GM19238 (cell line): Measurements from ENCODE around the gene GPC3.
"Not testable (repeated sequence)": the region's sequence is repeated elsewhere in the genome, so short reads cannot be mapped to it uniquely, and the experiment has no call there.

ENCODE experiments used
- DNase-seq: peaks from one replicate; pipeline ENCODE4 v3.0.0; 2011; ENCODE audit warnings: low spot score; ENCODE audit not compliant: insufficient read length

GPC3 gene

DNA sequence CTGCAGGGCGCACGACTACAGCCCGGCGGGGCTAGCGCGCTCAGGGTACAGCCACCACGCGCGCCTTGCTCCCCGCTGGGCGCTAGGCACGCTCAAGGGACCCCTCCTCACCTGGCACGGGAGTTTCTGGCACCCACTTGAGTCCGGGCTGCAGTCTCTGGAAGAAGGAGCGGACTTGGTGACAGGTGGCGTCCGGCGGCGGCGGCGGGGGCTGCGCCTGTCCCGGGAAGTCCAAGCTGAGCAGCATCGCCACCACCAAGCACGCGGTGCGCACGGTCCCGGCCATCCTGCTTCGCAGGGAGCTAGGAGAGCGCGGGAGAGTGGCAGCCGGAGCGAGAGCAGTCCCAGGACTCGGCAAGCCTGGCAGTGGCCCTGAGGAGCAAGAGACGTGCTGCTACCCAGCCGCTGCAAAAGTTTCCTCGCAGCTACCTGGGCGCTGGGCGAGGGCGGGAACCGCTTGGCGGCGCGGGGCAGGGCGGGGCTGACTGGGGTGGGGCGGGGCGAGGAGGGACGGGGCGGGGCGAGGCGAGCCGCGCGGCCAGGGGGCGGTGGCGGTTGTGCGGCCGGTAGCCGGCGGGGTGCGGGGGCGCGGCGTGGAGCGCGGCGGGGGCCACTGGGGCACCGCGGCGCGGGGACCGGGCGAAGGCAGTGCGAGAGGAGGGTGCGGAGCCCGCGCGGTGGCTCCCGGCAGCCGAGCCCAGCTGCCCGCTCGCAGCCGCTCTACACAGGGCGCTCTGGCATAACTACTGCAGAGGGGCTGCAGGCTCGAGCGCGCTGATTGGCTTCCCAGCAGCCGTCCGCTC is at the start of gene GPC3:
GPC3 (minus strand) TSS at position 431 of the 803 bp plus-strand sequence.
- no peak for DNase-seq

DNA sequence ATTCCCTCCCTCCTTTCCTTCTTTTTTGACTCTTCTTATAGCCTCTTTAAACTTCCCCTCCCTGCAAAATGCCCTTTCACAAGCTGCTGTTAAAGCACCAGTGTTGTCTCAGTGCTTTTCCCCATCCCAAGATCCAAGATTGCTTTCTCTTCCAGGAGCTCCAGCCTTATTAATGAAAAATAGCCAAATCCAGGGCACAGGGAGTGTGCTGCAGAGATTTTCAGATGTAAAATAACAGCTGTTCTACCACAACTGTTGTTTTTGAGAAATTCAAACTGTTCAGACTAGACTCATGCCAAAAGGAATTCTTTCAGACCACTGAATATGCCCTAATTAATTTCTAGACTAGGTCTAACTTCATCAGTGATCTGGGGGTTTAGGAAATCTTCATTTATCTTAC is 47.0 kb upstream of the GPC3 start:
- DNase-seq, result no peak

DNA sequence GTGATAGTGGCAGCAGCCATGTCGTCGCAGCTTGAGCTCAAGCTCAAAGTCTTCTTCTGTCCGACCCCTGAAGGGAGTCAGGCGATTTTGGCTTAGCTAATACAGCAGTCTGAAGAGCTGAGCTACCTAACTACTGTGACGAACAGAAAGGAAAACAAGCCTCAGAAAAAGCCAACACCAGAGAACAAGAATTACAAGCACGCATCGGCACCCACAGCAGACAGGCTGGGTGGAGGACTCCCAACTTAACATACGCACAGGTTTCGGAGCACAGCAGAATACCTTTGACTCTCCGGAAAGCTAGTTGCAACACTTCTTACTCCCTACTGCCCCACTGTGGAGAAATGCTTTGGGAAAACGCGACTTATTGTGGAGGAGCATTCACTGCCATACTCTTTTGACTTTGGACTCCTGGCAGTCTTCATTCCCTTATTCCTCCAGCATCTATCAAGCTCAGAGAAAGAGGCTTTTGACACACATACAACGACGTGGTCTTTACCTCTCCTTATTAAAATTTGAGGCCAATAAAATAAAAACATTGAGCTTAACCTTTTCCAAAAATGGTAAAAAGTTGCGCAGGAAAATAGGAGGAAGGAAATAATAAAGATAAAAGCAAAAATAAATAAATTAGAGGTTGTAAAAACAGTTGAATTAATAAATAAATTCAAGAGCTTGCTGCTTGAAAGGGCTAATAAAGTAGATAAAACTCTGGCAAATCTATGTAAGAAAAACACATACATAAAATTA is 41.3 kb upstream of the GPC3 start:
- DNase-seq, result no peak

DNA sequence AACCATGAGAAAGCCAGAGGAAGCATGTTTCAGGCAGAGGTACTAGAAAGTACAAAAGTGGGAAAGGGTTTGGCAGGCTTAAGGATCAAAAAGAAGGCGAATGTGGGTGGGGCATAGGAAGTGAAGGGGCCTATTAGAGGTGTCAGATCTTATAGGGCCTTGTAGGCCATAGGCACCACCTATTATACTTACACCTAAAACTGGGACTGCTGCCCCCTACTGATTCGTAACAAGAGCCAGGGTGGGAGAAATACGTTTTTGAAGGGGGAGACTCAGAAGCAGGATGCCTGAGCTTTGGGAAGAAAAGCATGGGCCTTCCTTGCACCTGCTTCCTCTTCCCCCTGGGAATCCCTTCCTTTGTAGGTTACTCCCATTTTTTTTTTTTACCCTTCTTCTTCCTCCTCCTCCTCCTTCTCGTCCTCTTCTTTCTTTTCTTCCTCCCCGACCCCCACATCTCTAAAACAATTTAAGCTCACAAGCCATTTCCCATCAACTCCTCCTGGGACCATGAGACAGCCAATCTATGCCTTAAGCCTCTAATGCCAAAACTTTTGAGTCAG is 40.7 kb upstream of the GPC3 start:
- no peak for DNase-seq

DNA sequence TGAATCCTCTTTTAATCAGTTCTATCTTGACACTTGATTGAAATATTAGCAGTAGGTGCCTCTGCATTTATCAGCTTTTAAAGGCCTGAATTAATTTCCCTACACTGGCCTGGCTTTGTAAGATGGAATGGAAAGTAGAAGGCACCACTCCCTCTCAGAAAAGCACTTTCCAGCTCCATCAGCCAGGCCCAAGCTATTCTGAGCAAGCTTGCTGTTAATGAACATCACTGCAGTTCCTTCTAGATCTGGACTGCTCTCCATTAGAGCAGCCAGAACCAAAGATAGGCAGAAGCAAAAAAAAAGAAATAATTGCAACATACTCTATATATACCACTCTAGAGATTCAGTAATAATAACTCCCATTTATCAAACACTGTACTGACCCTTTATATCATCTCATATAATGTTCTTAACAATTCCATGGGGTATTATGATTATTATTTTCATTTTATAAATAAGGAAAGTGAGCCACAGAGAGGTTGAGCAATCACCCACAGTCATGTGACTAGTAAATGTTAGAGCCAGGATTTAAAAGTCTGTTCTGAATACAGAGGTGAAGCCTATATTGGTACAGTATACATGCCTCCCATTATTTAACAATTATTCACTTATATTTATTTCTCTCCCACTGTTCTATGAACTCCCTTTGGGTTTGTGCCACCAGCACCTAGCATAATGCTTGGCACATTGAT is 39.4 kb upstream of the GPC3 start:
- no peak for DNase-seq

DNA sequence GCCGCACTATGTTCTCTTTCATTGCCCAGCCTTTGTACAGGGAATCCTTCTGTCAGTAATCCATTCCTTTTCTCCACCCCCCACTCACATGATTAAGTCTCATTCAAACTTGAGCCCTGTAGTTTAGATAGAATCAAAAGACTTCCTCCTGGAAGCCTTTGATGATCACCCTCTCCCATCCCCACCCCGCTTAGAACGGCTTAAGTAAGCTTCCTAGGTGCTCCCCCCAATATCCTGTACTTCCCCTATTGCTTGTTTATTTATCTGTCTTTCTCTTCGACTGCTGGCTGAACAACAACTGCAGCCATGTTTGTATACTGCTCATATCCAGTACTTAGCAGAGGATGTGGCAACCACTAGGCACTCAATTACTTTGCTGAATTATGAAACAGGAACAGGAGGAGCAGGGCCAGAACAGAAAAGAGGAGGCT is 38.5 kb upstream of the GPC3 start:
- DNase-seq, result no peak

GRCh38 chrX:134020910-134021309 is 35.5 kb upstream of the GPC3 start:
- DNase-seq, result no peak

DNA sequence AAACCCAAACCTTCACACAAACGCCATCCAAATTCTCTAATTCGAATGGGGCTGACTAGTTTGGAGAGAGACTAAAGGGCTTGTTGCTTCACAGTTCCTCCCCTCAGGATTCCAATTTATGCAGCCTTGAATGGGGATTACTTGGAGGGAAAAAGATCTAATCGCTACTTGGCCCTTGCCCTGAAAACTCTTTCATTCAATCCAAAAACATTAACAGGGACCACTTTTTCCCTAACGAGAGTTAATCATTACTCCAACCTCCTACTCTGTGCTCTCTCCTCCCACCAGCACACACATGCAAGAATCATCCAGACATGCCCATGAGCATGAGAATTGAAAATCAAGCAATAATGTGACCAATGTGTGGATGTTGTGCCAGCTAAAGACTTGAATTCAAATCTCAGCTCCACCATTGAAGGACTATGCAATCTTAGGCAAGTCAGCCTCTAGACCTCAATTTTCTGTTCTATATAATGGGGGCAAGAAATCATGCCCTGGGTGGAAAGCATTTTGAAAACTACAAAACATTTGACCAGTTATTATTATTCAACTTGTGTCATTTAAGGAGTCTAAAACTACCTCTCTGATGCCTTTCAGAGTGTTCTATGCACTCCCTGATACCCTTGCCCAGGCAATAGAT is 34.3 kb upstream of the GPC3 start:
- DNase-seq, result no peak

DNA sequence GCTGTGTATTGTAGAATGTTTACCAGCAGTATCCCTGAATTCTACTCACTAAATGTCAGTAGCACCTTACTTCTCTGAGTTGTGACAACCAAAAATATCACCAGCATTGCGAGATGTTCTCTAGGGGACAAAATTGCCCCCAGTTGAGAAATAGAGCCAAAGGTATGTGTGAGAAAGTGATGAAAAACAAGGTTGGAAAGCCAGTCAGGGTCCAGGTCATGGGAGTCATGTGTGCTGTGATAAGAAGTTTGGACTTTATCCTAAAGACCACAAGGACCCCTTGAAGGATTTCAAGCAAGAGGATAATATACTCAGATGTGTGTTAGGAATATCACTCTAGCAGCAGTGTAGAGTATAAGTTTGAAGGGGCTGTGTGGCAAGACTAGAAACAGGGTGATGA is 30.9 kb upstream of the GPC3 start:
- DNase-seq, result not testable (repeated sequence)

GRCh38 chrX:134015510-134015909 is 30.1 kb upstream of the GPC3 start:
- DNase-seq, result not testable (repeated sequence)

- no peak for DNase-seq
Observed at GRCh38 chrX:134013524-134013923, 28.1 kb upstream of the GPC3 start.

- DNase-seq, result no peak
Observed at GRCh38 chrX:134013092-134013497, 27.7 kb upstream of the GPC3 start.

DNA sequence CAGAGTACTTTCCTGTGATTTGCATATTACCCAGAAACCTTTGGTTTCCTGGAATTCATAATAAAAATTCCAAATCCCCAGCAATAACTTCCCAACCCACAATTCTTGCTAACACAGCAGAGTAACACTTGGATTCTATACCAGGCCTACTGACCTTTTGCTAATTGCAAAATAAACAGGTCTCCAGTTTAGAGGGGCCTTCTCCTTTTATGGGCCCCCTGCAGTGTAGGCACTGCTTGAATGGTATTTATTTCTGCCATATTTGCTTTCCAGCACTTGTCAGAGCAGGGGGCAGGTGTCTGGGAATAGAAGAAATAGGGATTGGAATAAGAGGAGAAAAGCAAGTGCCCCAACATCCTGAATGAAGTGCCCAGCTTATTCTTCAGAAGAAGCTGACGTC is 25.3 kb upstream of the GPC3 start:
- DNase-seq, result no peak

GRCh38 chrX:134007716-134008115 is 22.3 kb upstream of the GPC3 start:
- DNase-seq, result no peak

DNA sequence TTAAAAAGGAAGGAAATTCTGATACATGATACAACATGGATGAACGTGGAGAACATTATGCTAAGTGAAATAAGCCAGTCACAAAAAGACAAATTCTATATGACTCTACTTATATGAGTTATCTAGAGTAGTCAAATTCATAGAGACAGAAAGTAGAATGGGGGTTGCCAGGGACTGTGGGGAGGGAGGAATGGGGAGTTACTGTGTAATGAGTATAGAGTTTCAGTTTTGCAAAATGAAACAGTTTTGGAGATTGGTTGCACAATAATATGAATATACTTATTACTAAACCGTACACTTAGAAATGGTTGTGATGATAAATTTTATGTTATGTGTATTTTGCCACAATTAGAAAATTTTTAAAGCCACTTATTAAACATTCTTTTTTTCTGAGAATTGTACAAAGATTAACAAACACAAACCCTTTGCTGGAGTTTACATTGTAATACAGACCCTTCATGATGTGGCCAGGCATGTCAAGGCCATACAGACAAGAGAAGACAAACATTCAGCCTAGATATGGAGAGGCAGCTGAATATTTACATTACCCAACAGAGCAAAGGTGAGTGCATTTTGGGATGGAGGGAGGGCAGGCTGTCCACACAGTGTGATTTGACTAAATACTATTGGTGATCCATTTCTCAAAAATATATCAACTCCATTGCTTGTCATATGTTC is 21.2 kb upstream of the GPC3 start:
- DNase-seq, result no peak

DNA sequence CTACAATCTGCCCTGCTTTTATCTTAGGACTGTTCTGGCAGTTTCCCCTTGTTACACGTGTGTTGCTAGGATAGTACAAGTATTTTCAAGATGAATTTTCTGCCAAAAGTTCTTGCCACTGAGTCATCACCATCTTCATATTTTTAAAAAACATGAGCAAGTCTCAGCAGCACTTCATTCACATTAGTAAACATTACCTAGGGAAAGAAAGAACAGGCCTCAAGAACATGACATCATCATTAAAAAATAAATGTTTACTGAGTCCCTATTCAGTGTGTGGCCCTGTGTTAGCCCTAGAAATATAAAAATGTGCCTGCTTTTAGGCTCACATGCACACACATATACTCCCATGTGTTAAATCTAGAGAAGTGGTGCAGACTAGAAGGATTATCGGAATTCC is 18.7 kb upstream of the GPC3 start:
- DNase-seq, result no peak

- no peak for DNase-seq
Observed at GRCh38 chrX:134002921-134003615, 17.7 kb upstream of the GPC3 start.

DNA sequence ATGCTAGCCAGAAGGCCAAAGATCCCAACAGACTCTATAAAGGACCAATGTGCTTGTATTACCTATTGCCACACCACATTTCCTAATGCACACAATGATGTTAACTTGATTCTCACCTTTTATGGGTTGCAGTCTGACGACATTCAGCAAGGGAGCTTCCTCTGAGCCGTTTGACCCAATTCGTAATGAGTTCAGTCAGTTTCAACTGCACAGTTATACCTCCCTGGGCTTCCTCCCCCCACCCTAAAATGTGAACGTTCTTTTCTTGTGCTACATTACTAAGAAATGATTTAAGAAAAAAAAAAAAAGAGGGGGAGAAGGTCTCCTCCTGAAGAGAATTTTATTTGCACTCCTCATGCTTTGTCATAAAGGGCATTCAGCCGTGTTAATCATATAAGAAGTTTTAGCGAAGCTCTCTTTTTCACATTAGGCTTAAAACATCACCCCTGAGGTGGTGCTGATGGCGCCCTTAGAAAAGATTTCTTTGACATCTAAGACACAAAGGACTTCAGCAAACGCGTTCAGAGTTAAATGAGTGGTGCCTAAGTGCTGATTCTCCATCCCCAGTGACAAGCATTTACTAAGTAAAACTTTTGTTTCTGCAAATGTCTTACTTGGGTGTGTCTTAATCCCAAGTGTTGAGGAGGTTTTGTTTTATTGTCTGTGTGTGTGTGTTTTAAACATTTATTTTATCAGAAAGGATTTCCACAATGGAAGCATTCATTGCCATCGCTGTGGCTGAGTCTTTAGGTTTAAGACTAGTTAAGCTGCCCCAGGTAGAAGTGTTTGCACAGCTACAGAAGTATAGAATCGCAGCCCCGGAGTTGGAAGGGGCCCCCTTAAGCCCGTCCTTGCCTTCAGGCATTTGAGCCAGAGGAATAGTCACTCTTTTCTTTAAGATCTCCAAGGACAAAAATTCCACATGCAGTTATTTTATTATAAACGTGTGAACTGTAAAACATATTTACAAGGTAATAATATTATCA is 15.2 kb upstream of the GPC3 start:
- DNase-seq, result no peak
